CD14-positive monocyte (primary cell): ENCODE measurements around the gene LIX1. TPM values are rescaled to one million over a fixed set of nuclear protein-coding genes. Genes with fewer than 3 reads are reported as not detected.

ENCODE experiments used
- DNase-seq, 3 donors: peaks; one replicate each; pipeline ENCODE4 v3.0.0-alpha.2; 2011 to 2022
- H2AFZ ChIP-seq: 2 replicates; pipeline ENCODE4 v1.6.0; 2012; ENCODE audit warnings: mild to moderate bottlenecking, low read depth, low read length, inconsistent platforms; ENCODE audit not compliant: insufficient read depth, poor library complexity, severe bottlenecking
- H3K27ac ChIP-seq, 2 donors: 1 replicate in 1 of 2; 2 replicates in 1 of 2; pipeline ENCODE4 v1.5.1; 2012 to 2013; ENCODE audit warnings: low read length in 2 of 2, control low read depth in 1 of 2, inconsistent platforms in 1 of 2, low read depth in 1 of 2, mild to moderate bottlenecking in 1 of 2
- H3K27me3 ChIP-seq, 2 donors: one replicate each; pipeline versions ENCODE4 v1.6.0 to v1.6.1; 2011 to 2013; ENCODE audit warnings: low read length in 2 of 2; ENCODE audit not compliant: control insufficient read depth in 2 of 2, insufficient read depth in 2 of 2
- H3K36me3 ChIP-seq, 2 donors: replicated peaks in 1 of 2; 1 replicate in 1 of 2; 2 replicates in 1 of 2; pipeline versions ENCODE4 v1.5.1 to v1.6.1; 2012 to 2013; ENCODE audit warnings: low read length in 2 of 2, control low read depth in 1 of 2, inconsistent platforms in 1 of 2, mild to moderate bottlenecking in 1 of 2; ENCODE audit not compliant: insufficient read depth in 2 of 2, control insufficient read depth in 1 of 2
- H3K4me1 ChIP-seq, 2 donors: 1 replicate in 1 of 2; 2 replicates in 1 of 2; pipeline versions ENCODE4 v1.5.1 to v1.6.1; 2012 to 2013; ENCODE audit warnings: low read length in 2 of 2, control low read depth in 1 of 2, inconsistent platforms in 1 of 2, mild to moderate bottlenecking in 1 of 2, moderate library complexity in 1 of 2; ENCODE audit not compliant: insufficient read depth in 2 of 2, control insufficient read depth in 1 of 2
- H3K4me2 ChIP-seq: replicated peaks from 2 replicates; pipeline ENCODE3; 2012; ENCODE audit warnings: low read length, moderate library complexity, mild to moderate bottlenecking; ENCODE audit not compliant: poor library complexity, severe bottlenecking; ENCODE audit errors: extremely low read depth
- H3K4me3 ChIP-seq, 3 experiments: fragments of 200-600 bp in 1 of 3; sonication (generic) in 1 of 3; replicated peaks in 1 of 3; 1 replicate in 2 of 3; 2 replicates in 1 of 3; pipeline ENCODE4 v1.5.1; 2011 to 2013; ENCODE audit warnings: low read length in 3 of 3, mild to moderate bottlenecking in 3 of 3, control low read depth in 2 of 3, low read depth in 2 of 3, inconsistent platforms in 1 of 3, moderate library complexity in 1 of 3
- H3K79me2 ChIP-seq: 2 replicates; pipeline ENCODE4 v1.6.0; 2012; ENCODE audit warnings: mild to moderate bottlenecking, control low read depth, inconsistent platforms, low read length, moderate library complexity; ENCODE audit not compliant: insufficient read depth
- H3K9ac ChIP-seq: 2 replicates; pipeline ENCODE4 v1.6.0; 2017; ENCODE audit warnings: low read length, mild to moderate bottlenecking; ENCODE audit not compliant: insufficient read depth, poor library complexity, severe bottlenecking
- H3K9me3 ChIP-seq, 2 donors: replicated peaks in 1 of 2; 1 replicate in 1 of 2; 2 replicates in 1 of 2; pipeline versions ENCODE4 v1.5.1 to v1.6.1; 2012 to 2013; ENCODE audit warnings: low read length in 2 of 2, control low read depth in 1 of 2; ENCODE audit not compliant: control insufficient read depth in 1 of 2, insufficient read depth in 1 of 2
- H4K20me1 ChIP-seq: 2 replicates; pipeline ENCODE4 v1.6.0; 2012; ENCODE audit warnings: mild to moderate bottlenecking, low read length, control low read depth, moderate library complexity; ENCODE audit not compliant: insufficient read depth
- H3K27ac Mint-ChIP-seq, 7 donors: one replicate each; pipeline ENCODE4 v1.8.0; 2020; ENCODE audit warnings: mild to moderate bottlenecking in 7 of 7, mixed read lengths in 7 of 7, moderate library complexity in 6 of 7, inconsistent platforms in 2 of 7
- H3K27me3 Mint-ChIP-seq, 3 donors: one replicate each; pipeline ENCODE4 v1.8.0; 2021 to 2022; ENCODE audit warnings: low read depth in 3 of 3, mild to moderate bottlenecking in 3 of 3, mixed read lengths in 3 of 3, moderate library complexity in 3 of 3, inconsistent platforms in 1 of 3
- H3K36me3 Mint-ChIP-seq, 2 donors: one replicate each; pipeline ENCODE4 v1.8.0; 2020; ENCODE audit warnings: mixed read lengths in 2 of 2, inconsistent platforms in 1 of 2, mild to moderate bottlenecking in 1 of 2
- H3K4me1 Mint-ChIP-seq: one replicate; pipeline ENCODE4 v1.8.0; 2020; ENCODE audit warnings: mild to moderate bottlenecking, mixed read lengths
- H3K4me3 Mint-ChIP-seq, 2 donors: one replicate each; pipeline ENCODE4 v1.8.0; 2020; ENCODE audit warnings: mild to moderate bottlenecking in 2 of 2, mixed read lengths in 2 of 2, moderate library complexity in 1 of 2
- H3K9me3 Mint-ChIP-seq, 7 donors: one replicate each; pipeline ENCODE4 v1.8.0; 2020 to 2022; ENCODE audit warnings: mixed read lengths in 7 of 7, mild to moderate bottlenecking in 6 of 7, moderate library complexity in 6 of 7, inconsistent platforms in 2 of 7
- CTCF ChIP-seq: fragments of 200-600 bp; IDR thresholded peaks from one replicate; pipeline ENCODE4 v1.8.0; 2022; ENCODE audit warnings: antibody characterized with exemption, mild to moderate bottlenecking
- WGBS: methylation state at CpG from one replicate; pipeline ENCODE4 v1.1.5; 2013; ENCODE audit warnings: missing lambda C conversion rate; ENCODE audit not compliant: insufficient coverage; 5-methylcytosine and 5-hydroxymethylcytosine counted together
- intact Hi-C, 2 donors: fragments of 100-400 bp; cut with micrococcal nuclease; formaldehyde crosslinking; loops; one replicate each; pipeline versions ENCODE4 v1.15.0 to v1.15.1; 2023
- polyA plus RNA-seq, 3 donors: library from polyadenylated mRNA; depleted of rRNA in 1 of 3; unstranded in 2 of 3; stranded (reverse) in 1 of 3; fragments of 300-500 nt in 2 of 3; fragments of >200 nt in 1 of 3; fragmentation: Illumina TruSeq in 2 of 3; gene quantifications; 1 replicate in 2 of 3; 2 replicates in 1 of 3; pipeline ENCODE4 v1.2.3, GENCODE V29; 2012 to 2021

LIX1 gene
- polyA plus RNA-seq, 3 donors: not detected

DNA sequence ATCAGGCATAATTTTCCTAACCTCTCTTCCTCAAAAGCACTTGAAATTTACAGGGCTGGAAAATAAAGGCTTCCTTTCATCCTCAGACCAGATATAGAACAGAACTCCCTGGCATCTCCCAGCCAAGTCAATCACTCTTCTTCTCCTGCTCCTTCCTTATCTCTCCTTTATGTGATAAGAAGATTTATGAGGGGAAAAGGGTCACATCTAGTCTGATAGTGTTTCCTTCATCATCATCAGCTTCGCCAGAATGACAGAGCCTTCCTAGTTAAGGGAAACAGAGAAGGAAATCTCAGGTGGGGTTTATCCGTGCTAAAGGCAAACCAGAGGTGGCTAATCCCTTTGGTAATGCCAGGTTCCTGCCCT, 36.2 kb downstream of the LIX1 start:
- Histone ChIP-seq H3K9ac (no peak overlapping the region), H3K27me3 (no peaks in the 10 kb centered on the region), H3K36me3 (no peaks in the 10 kb centered on the region), H3K27ac (no peak overlapping the region), H3K4me2 (no peak overlapping the region), H3K79me2 (no peaks in the 10 kb centered on the region), H4K20me1 (no peaks in the 10 kb centered on the region), H3K4me3 (no peak overlapping the region), H3K9me3 (no peaks in the 10 kb centered on the region), H2AFZ (no peak overlapping the region), H3K4me1 (no peaks in the 10 kb centered on the region)
- 86% methylated on average over 1 of the region's 2 CpGs for WGBS
- Mint-ChIP-seq H3K4me1 (no peaks in the 10 kb centered on the region), H3K36me3 (no peaks in the 10 kb centered on the region), H3K27ac (no peak overlapping the region), H3K27me3 (peaks cover 0 to 3% (median 1%) of the 10 kb centered on the region in 3 donors), H3K4me3 (no peak overlapping the region), H3K9me3 (peaks cover 0 to 4% (median 0%) of the 10 kb centered on the region in 7 donors)
- no peak for DNase-seq
- intact Hi-C loops: no loop called here
- no peak for TF ChIP-seq CTCF

DNA sequence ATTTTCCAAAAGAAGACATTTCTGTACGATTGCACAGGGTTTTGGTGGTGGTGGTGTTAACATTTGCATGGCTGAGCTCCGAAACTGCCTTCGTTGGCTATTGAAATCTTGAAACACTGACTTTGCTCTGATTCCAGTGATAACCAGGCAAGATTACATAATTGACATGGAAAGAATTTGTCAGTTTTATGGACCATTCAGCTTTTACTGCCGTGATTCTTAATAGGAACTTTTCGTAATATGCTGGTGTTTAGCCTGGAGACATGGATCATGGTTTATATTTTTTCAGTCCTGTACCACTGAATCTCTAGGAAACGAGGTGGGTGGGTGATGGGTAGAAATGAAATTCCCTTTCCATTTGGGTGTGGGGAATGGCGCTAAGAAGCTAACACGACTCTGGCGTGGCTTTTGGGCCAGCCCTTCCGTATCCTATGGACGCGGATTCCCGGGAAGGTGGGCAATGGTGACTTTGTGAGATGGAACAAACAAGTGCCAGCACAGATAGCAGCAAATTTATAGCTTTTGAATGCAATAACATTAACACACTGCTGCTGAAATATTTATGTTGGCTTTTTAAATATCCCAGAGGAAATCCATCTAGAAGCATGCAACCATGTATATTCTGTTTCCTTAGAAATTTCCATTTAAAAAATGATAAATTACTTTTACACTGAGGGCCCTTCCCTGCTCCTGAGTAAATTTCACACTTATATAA, 36.8 kb downstream of the LIX1 start:
- 96% methylated on average over 9 of the region's 13 CpGs for WGBS
- no peak overlapping the region for H3K4me3 Mint-ChIP-seq
- no peaks in the 10 kb centered on the region for H3K79me2 ChIP-seq
- no peaks in the 10 kb centered on the region for H3K27me3 ChIP-seq
- DNase-seq: no peak
- no peak for TF ChIP-seq CTCF
- no peak overlapping the region for H3K9ac ChIP-seq
- H3K9me3 ChIP-seq: no peaks in the 10 kb centered on the region
- H3K27me3 Mint-ChIP-seq: peaks cover 0 to 2% (median 1%) of the 10 kb centered on the region in 3 donors
- no peak overlapping the region for H3K27ac Mint-ChIP-seq
- no peaks in the 10 kb centered on the region for H3K36me3 Mint-ChIP-seq
- no peaks in the 10 kb centered on the region for H3K36me3 ChIP-seq
- no peaks in the 10 kb centered on the region for H4K20me1 ChIP-seq
- H3K4me1 ChIP-seq: no peaks in the 10 kb centered on the region
- H3K27ac ChIP-seq: no peak overlapping the region
- no peak overlapping the region for H2AFZ ChIP-seq
- no peak overlapping the region for H3K4me3 ChIP-seq
- H3K4me1 Mint-ChIP-seq: no peaks in the 10 kb centered on the region
- H3K9me3 Mint-ChIP-seq: peaks cover 0 to 4% (median 0%) of the 10 kb centered on the region in 7 donors
- no peak overlapping the region for H3K4me2 ChIP-seq
- intact Hi-C loops: no loop called here
